K562 (cell line): ENCODE measurements around the gene CLPSL1. TPM values are rescaled to one million over a fixed set of nuclear protein-coding genes. Genes with fewer than 3 reads are reported as not detected.
A peak's percentile ranks its signal among the peaks of the same experiment; 100 is the strongest.

Source experiments
- ATAC-seq: fragments of 200-7000 bp; cut with Tn5 transposase; 3 replicates; pipeline ENCODE4 v1.9.1; 2020; ENCODE audit warnings: moderate library complexity
- BruUV-seq: library from RNA; stranded (reverse); fragments of 400-500 nt; replicated peaks from 2 replicates; lab custom pipeline; 2021; lab: Mats Ljungman, UMichigan
- CTCF ChIA-PET: fragments of 300-600 bp; formaldehyde crosslinking; extraction: SDS; loops from one replicate; lab custom pipeline; 2021; ENCODE audit warnings: low intra/inter-chr PET ratio; lab: Yijun Ruan, JAX
- POLR2A ChIA-PET: fragments of 300-600, 350-650 bp; sonication (Branson Sonifier 250); formaldehyde crosslinking; extraction: SDS; loops from one replicate; lab custom pipeline; 2021; ENCODE audit warnings: antibody characterized with exemption, inconsistent platforms; lab: Yijun Ruan, JAX
- DNase-seq, 4 experiments: peaks; one replicate each; pipeline versions ENCODE4 v3.0.0 to v3.0.0-alpha.2; 2011 to 2018; ENCODE audit warnings: low spot score in 3 of 4, mixed read lengths in 3 of 4; ENCODE audit errors: extremely low read depth in 1 of 4
- FAIRE-seq: peaks from 2 replicates; lab custom pipeline; 2011; peaks lifted over from hg19 to GRCh38; lab: Jason Lieb, UNC
- H2AFZ ChIP-seq: 2 replicates; pipeline ENCODE4 v1.6.0; 2011; ENCODE audit warnings: low read depth, low read length, control low read depth, inconsistent platforms
- H3K27ac ChIP-seq: fragments of 200-600 bp; 3 replicates; pipeline ENCODE4 v1.8.0; 2011; ENCODE audit warnings: low read depth, mild to moderate bottlenecking, control low read depth, inconsistent platforms, low read length, moderate library complexity, mixed read lengths; ENCODE audit errors: extremely low read depth
- H3K27me3 ChIP-seq, 2 experiments: fragments of 300-600 bp in 1 of 2; 2 replicates in 1 of 2; 3 replicates in 1 of 2; pipeline versions ENCODE4 v1.6.0 to v1.8.0; 2011; ENCODE audit warnings: inconsistent platforms in 2 of 2, low read length in 2 of 2, mild to moderate bottlenecking in 1 of 2, mixed read lengths in 1 of 2, moderate library complexity in 1 of 2; ENCODE audit not compliant: control insufficient read depth in 2 of 2, insufficient read depth in 2 of 2
- H3K36me3 ChIP-seq: fragments of 300-600 bp; 3 replicates; pipeline ENCODE4 v1.8.0; 2011; ENCODE audit warnings: mild to moderate bottlenecking, low read length, inconsistent platforms; ENCODE audit not compliant: control insufficient read depth, insufficient read depth
- H3K4me1 ChIP-seq, 2 experiments: fragments of 200-600 bp in 1 of 2; replicated peaks in 1 of 2; 2 replicates in 1 of 2; 3 replicates in 1 of 2; pipeline versions ENCODE4 v1.5.1 to v1.8.0; 2011; ENCODE audit warnings: inconsistent platforms in 2 of 2, low read length in 2 of 2, mild to moderate bottlenecking in 1 of 2, mixed read lengths in 1 of 2, moderate library complexity in 1 of 2; ENCODE audit not compliant: control insufficient read depth in 2 of 2, insufficient read depth in 2 of 2
- H3K4me2 ChIP-seq: 2 replicates; pipeline ENCODE4 v1.6.1; 2011; ENCODE audit warnings: low read length, control low read depth, inconsistent platforms, mixed read lengths; ENCODE audit not compliant: insufficient read depth
- H3K4me3 ChIP-seq: fragments of 200-600 bp; sonication (generic), shearing (Covaris generic); 2 replicates; pipeline ENCODE4 v1.5.1; 2016; ENCODE audit warnings: control low read depth, inconsistent platforms
- H3K79me2 ChIP-seq: fragments of 200-600 bp; 3 replicates; pipeline ENCODE4 v1.8.0; 2011; ENCODE audit warnings: low read length, inconsistent platforms; ENCODE audit not compliant: control insufficient read depth, insufficient read depth
- H3K9ac ChIP-seq, 2 experiments: 2 replicates each; pipeline versions ENCODE4 v1.6.0 to v1.6.1; 2011; ENCODE audit warnings: low read depth in 2 of 2, low read length in 2 of 2, control low read depth in 1 of 2, inconsistent platforms in 1 of 2, mild to moderate bottlenecking in 1 of 2, mixed read lengths in 1 of 2; ENCODE audit not compliant: insufficient read depth in 1 of 2
- H3K9me1 ChIP-seq: one replicate; pipeline ENCODE4 v1.6.0; 2011; ENCODE audit warnings: inconsistent platforms, mild to moderate bottlenecking, low read length, moderate library complexity; ENCODE audit not compliant: control insufficient read depth, insufficient read depth
- H3K9me3 ChIP-seq: replicated peaks from 2 replicates; pipeline ENCODE4 v1.5.1; 2011; ENCODE audit warnings: low read depth, low read length, inconsistent platforms; ENCODE audit not compliant: control insufficient read depth, insufficient read depth
- H4K20me1 ChIP-seq: replicated peaks from 2 replicates; pipeline ENCODE4 v1.6.1; 2011; ENCODE audit warnings: low read length, inconsistent platforms, mixed read lengths; ENCODE audit not compliant: control insufficient read depth, insufficient read depth
- ASH1L ChIP-seq: fragments of 450-650 bp; IDR thresholded peaks from 2 replicates; pipeline ENCODE4 v1.6.1; 2018; ENCODE audit warnings: borderline replicate concordance, mild to moderate bottlenecking, low read depth; ENCODE audit not compliant: partially characterized antibody
- BCOR ChIP-seq: fragments of 450-650 bp; IDR thresholded peaks from 2 replicates; pipeline ENCODE4 v1.6.1; 2016
- DPF2 ChIP-seq: fragments of 450-650 bp; IDR thresholded peaks from 2 replicates; pipeline ENCODE4 v1.6.1; 2016
- HLTF ChIP-seq: fragments of 450-650 bp; IDR thresholded peaks from 2 replicates; pipeline ENCODE4 v1.6.1; 2016
- HNRNPLL ChIP-seq: fragments of 200-400 bp; formaldehyde crosslinking; IDR thresholded peaks from 2 replicates; pipeline ENCODE4 v1.6.1; 2017; ENCODE audit warnings: low read length, low read depth, mild to moderate bottlenecking; ENCODE audit not compliant: poor library complexity, severe bottlenecking
- JUNB ChIP-seq: fragments of 450-650 bp; formaldehyde crosslinking; conservative IDR thresholded peaks from 2 replicates; pipeline ENCODE4 v1.4.0; 2020; ENCODE audit warnings: mild to moderate bottlenecking
- KDM1A ChIP-seq, 2 experiments: fragments of 450-650 bp; IDR thresholded peaks; 2 replicates each; pipeline ENCODE4 v1.6.1; 2016; ENCODE audit warnings: mild to moderate bottlenecking in 2 of 2
- NFE2L1 ChIP-seq: fragments of 450-650 bp; IDR thresholded peaks from 2 replicates; pipeline ENCODE4 v1.6.1; 2016; ENCODE audit warnings: missing genetic modification characterization, low read depth, mild to moderate bottlenecking, missing compliant biosample characterization, moderate library complexity, borderline replicate concordance
- PHF21A ChIP-seq: fragments of 450-650 bp; IDR thresholded peaks from 2 replicates; pipeline ENCODE4 v1.6.1; 2017; ENCODE audit warnings: low read depth, borderline replicate concordance
- RFX5 ChIP-seq: IDR thresholded peaks from 2 replicates; pipeline ENCODE4 v1.6.1; 2011; ENCODE audit warnings: low read depth, mild to moderate bottlenecking, improper control_type of control experiment, low read length
- RHOXF2B ChIP-seq: fragments of 250-450 bp; sonication (Bioruptor Pico); conservative IDR thresholded peaks from 2 replicates; pipeline ENCODE4 v1.5.1; 2021
- SETDB1 ChIP-seq: IDR thresholded peaks from one replicate; pipeline ENCODE4 v1.6.1; 2012; ENCODE audit warnings: low read length, control low read depth, inconsistent platforms
- TARDBP ChIP-seq: fragments of 450-650 bp; IDR thresholded peaks from 2 replicates; pipeline ENCODE4 v1.6.1; 2016
- THAP7 ChIP-seq: fragments of 250-450 bp; sonication (Bioruptor Pico); IDR thresholded peaks from 2 replicates; pipeline ENCODE4 v1.5.0; 2021
- ZKSCAN1 ChIP-seq: fragments of 150-350 bp; IDR thresholded peaks from 2 replicates; pipeline ENCODE4 v1.6.1; 2016; ENCODE audit warnings: low read depth, low read length
- ZNF695 ChIP-seq: fragments of 450-650 bp; formaldehyde crosslinking; IDR thresholded peaks from 2 replicates; pipeline ENCODE4 v1.4.0; 2020; ENCODE audit warnings: mild to moderate bottlenecking, moderate library complexity
- ZNF740 ChIP-seq, 3 experiments: fragments of 200-800 bp in 1 of 3; sonication (Bioruptor generic) in 1 of 3; sonication (generic) in 1 of 3; formaldehyde crosslinking in 1 of 3; IDR thresholded peaks; 2 replicates each; pipeline versions ENCODE4 v1.6.1 to v1.8.0; 2016 to 2022; ENCODE audit warnings: mild to moderate bottlenecking in 2 of 3, missing compliant biosample characterization in 2 of 3, missing genetic modification characterization in 2 of 3, missing genetic modification reagents in 1 of 3
- WGBS: fragments of 100-300 bp; shearing (Covaris generic); methylation state at CpG from one replicate; pipeline ENCODE4 v1.1.6; 2016; ENCODE audit warnings: low coverage, mixed read lengths; ENCODE audit not compliant: insufficient coverage; ENCODE audit errors: missing lambda C conversion rate; 5-methylcytosine and 5-hydroxymethylcytosine counted together
- in situ Hi-C: fragments of 300-500 bp; cut with MboI; formaldehyde crosslinking; loops from 4 replicates; pipeline ENCODE4 v1.15.0; 2018; ENCODE audit warnings: inconsistent platforms, mixed read lengths
- intact Hi-C: fragments of 100-400 bp; cut with micrococcal nuclease; formaldehyde crosslinking; loops from 2 replicates; pipeline ENCODE4 v1.14.2; 2022
- polyA plus RNA-seq, 8 experiments: library from polyadenylated mRNA; depleted of rRNA in 4 of 8; stranded (reverse) in 5 of 8; unstranded in 3 of 8; fragments of >200 nt; fragmentation: Nextera tagmentation in 2 of 8; fragmentation: Illumina TruSeq in 1 of 8; extraction: Ambion mirVana in 2 of 8; extraction: Trizol in 1 of 8; gene quantifications; 2 replicates each; pipeline versions ENCODE4 v1.2.1 to v1.2.3, GENCODE V29; 2011 to 2014; ENCODE audit warnings: inconsistent platforms in 1 of 8, missing spikeins in 1 of 8
- total RNA-seq, 7 experiments: library from RNA; depleted of rRNA in 6 of 7; stranded (reverse); fragments of >200 nt in 6 of 7; fragmentation: Illumina TruSeq in 2 of 7; extraction: Trizol in 2 of 7; gene quantifications; 2 replicates each; pipeline versions ENCODE4 v1.2.1 to v1.2.3, GENCODE V29; 2011 to 2021; ENCODE audit warnings: low replicate concordance in 1 of 7

The CLPSL1 gene
- total and polyA plus RNA-seq, 9 of the 15 experiments (the other 6 are each of a cell fraction or from before 2014, with no cell fraction given): not detected

GRCh38 chr6:35795453-35796071, 14.7 kb downstream of the CLPSL1 start (continued):
- TF ChIP-seq ZNF740 (CRISPR knock-in tag; IDR thresholded peaks at IDR 0.05) (peak; percentile 7; the same call in 1 of the 2 replicates), ZNF740 (tag; IDR thresholded peaks at IDR 0.05) (no peak), THAP7 (CRISPR knock-in tag) (no peak), ZNF695 (CRISPR knock-in tag) (no peak), PHF21A (no peak), RHOXF2B (CRISPR knock-in tag) (no peak), TARDBP (no peak), BCOR (0 out of 2 replicates have a peak, but pooled peaks have one; percentile 47), NFE2L1 (tag) (no peak), KDM1A (IDR thresholded peaks at IDR 0.05) (peak in 1 of 2 experiments; percentile 38; a peak in 1 of 4 replicates)
- TF ChIP-seq, all 486 proteins: peak for 6

- CTCF ChIA-PET: no interaction called here
- H3K79me2 ChIP-seq: no peaks in the 10 kb centered on the region
- no peaks in the 10 kb centered on the region for H3K36me3 ChIP-seq
- ATAC-seq (no peak), FAIRE-seq (no peak), DNase-seq (peak in 3 of 4 experiments; percentile 9 to 16 (median 11))
- no peak overlapping the region for H3K4me2 ChIP-seq
- TF ChIP-seq ASH1L (no peak), DPF2 (no peak), SETDB1 (no peak), HLTF (no peak), JUNB (CRISPR knock-in tag) (no peak), HNRNPLL (no peak), RFX5 (no peak), ZKSCAN1 (no peak)
- no peaks in the 10 kb centered on the region for H3K4me1 ChIP-seq
- no peak overlapping the region for H2AFZ ChIP-seq
- peaks cover 3% of the 10 kb centered on the region; the same call in 1 of the 2 replicates for H4K20me1 ChIP-seq
- peaks cover 3% of the 10 kb centered on the region for H3K9me1 ChIP-seq
- intact Hi-C loops: no loop called here
- peaks cover 21 to 73% of the 10 kb centered on the region in 2 experiments for H3K27me3 ChIP-seq
- no peak overlapping the region for H3K4me3 ChIP-seq
- WGBS: under 1% methylated on average over 4 of the region's 4 CpGs
- in situ Hi-C loops: no loop called here
- no peaks in the 10 kb centered on the region for H3K9me3 ChIP-seq
- BruUV-seq: no TSS peak
- no peak overlapping the region for H3K27ac ChIP-seq
- no peak overlapping the region for H3K9ac ChIP-seq
- POLR2A ChIA-PET: interaction anchor here (1.0 to 3.6 kb wide), 2 partner anchors 9 to 28 kb away, joined by 5 to 48 read pairs; no protein-coding TSS in a partner anchor
Observed at GRCh38 chr6:35796236-35796635, 15.4 kb downstream of the CLPSL1 start.
